Stimulated activated CD4-positive, alpha-beta T cell treated with anti-CD3 and anti-CD28 coated beads, Interleukin-4, amount 100 ng/mL, for 24 hours (primary cell): Measurements from ENCODE around the gene EGF.
"Not testable (repeated sequence)": the region's sequence is repeated elsewhere in the genome, so short reads cannot be mapped to it uniquely, and the experiment has no call there.

Source experiments
- DNase-seq: peaks from one replicate; pipeline ENCODE4 v3.0.0-alpha.2; 2020

The EGF gene

GRCh38 chr4:109915385-109916026 lies 2.8 kb downstream of the EGF start:
- DNase-seq = no peak

- DNase-seq = no peak
Measured at GRCh38 chr4:109916027-109916409, 3.3 kb downstream of the EGF start.

- no peak for DNase-seq
Measured at GRCh38 chr4:109921384-109921808, 8.7 kb downstream of the EGF start.

- DNase-seq = no peak
Measured at GRCh38 chr4:109925396-109925795, 12.7 kb downstream of the EGF start.

GRCh38 chr4:109928327-109929045 lies 15.8 kb downstream of the EGF start:
- no peak for DNase-seq

- DNase-seq = no peak
Measured at GRCh38 chr4:109930464-109930863, 17.8 kb downstream of the EGF start.

GRCh38 chr4:109930872-109931271 lies 18.2 kb downstream of the EGF start:
- DNase-seq = no peak

- no peak for DNase-seq
Measured at GRCh38 chr4:109931318-109931717, 18.6 kb downstream of the EGF start.

- DNase-seq = not testable (repeated sequence)
Measured at GRCh38 chr4:109937352-109937751, 24.7 kb downstream of the EGF start.

- DNase-seq = no peak
Measured at GRCh38 chr4:109939190-109939589, 26.5 kb downstream of the EGF start.

GRCh38 chr4:109942292-109942926 lies 29.7 kb downstream of the EGF start:
- DNase-seq = no peak

GRCh38 chr4:109943745-109944144 lies 31.1 kb downstream of the EGF start:
- DNase-seq = no peak

GRCh38 chr4:109944591-109944990 lies 31.9 kb downstream of the EGF start:
- DNase-seq = no peak

- peak; percentile 56 for DNase-seq
Measured at GRCh38 chr4:109945056-109945455, 32.4 kb downstream of the EGF start.

GRCh38 chr4:109946120-109946519 lies 33.4 kb downstream of the EGF start:
- no peak for DNase-seq

GRCh38 chr4:109947457-109947856 lies 34.8 kb downstream of the EGF start:
- DNase-seq = no peak

GRCh38 chr4:109947918-109948317 lies 35.2 kb downstream of the EGF start:
- DNase-seq = peak; percentile 15

GRCh38 chr4:109949099-109949718 lies 36.5 kb downstream of the EGF start:
- DNase-seq = not testable (repeated sequence)

GRCh38 chr4:109952612-109953011 lies 39.9 kb downstream of the EGF start:
- DNase-seq = no peak

- no peak for DNase-seq
Measured at GRCh38 chr4:109953556-109953955, 40.9 kb downstream of the EGF start.

- no peak for DNase-seq
Measured at GRCh38 chr4:109955146-109955545, 42.5 kb downstream of the EGF start.

GRCh38 chr4:109957227-109957626 lies 44.5 kb downstream of the EGF start:
- DNase-seq = no peak

GRCh38 chr4:109959195-109959594 lies 46.5 kb downstream of the EGF start:
- DNase-seq = no peak

GRCh38 chr4:109962401-109962800 lies 49.7 kb downstream of the EGF start:
- DNase-seq = no peak
